Measurements from ENCODE around the gene DEGS2. TPM values are rescaled to one million over a fixed set of nuclear protein-coding genes. Genes with fewer than 3 reads are reported as not detected.
A peak's percentile ranks its signal among the peaks of the same experiment; 100 is the strongest.

Gene DEGS2
- total and polyA plus RNA-seq, 2 donors (not counting 1 experiment from before 2014, with no cell fraction given) = 0.82 to 6.4 TPM

DNA sequence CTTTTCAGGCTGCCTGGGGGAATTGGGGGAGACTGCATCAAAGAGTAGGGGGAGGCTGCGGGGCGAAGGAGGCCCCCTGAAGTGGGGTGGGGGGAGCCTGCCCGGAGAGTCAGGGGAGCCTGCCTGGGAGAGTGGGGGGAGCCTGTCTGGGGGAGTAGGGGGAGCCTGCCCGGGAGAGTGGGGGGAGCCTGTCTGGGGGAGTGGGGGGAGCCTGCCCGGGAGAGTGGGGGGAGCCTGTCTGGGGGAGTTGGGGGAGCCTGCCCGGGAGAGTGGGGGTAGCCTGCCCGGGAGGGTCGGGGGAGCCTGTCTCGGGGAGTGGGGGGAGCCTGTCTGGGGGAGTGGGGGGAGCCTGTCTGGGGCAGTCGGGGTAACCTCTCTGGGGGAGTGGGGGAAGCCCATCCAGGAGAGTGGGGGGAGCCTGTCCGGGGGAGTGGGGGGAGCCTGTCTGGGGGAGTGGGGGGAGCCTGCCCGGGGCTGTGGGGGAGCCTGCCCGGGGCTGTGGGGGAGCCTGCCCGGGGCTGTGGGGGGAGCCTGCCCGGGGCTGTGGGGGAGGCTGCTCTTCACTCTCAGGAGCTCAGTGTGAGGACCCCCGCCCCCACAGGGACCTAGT, 6.5 kb upstream of the DEGS2 start:
- H3K4me2 ChIP-seq (replicated peaks; ENCODE audit: low read depth, low read length, poor library complexity, severe bottlenecking) = peak overlapping the region; percentile 85
- peak overlapping the region; percentile 90 for H3K4me3 Mint-ChIP-seq
- no peaks in the 10 kb centered on the region for H3K9me3 ChIP-seq (ENCODE audit: control extremely low read depth in 1 of 3, control insufficient read depth in 2 of 3, insufficient read depth in 1 of 3, low read length in 2 of 3)
- no peaks in the 10 kb centered on the region for H3K27me3 ChIP-seq (replicated peaks in 1 of 4; ENCODE audit: control extremely low read depth in 1 of 4, control insufficient read depth in 3 of 4, insufficient read depth in 4 of 4, low read length in 3 of 4)
- H3K9ac ChIP-seq (ENCODE audit: low read length) = peak overlapping the region; percentile 81
- H3K4me3 ChIP-seq (ENCODE audit: control extremely low read depth in 1 of 5, extremely low read depth in 1 of 5, insufficient read depth in 1 of 5, low read depth in 2 of 5, low read length in 4 of 5) = peak overlapping the region in 4 of 5 experiments; percentile 37 to 83 (median 57)
- H3K4me1 Mint-ChIP-seq = peaks cover 11% of the 10 kb centered on the region
- DNase-seq (no peak), ATAC-seq (ENCODE audit: low read depth) (peak; percentile 48)
- H3K27me3 Mint-ChIP-seq = peaks cover 3% of the 10 kb centered on the region
- H4K20me1 ChIP-seq (ENCODE audit: control insufficient read depth, insufficient read depth, low read length, poor library complexity, severe bottlenecking) = no peaks in the 10 kb centered on the region
- no peaks in the 10 kb centered on the region for H3K79me2 ChIP-seq (ENCODE audit: control insufficient read depth, insufficient read depth, low read length)
- peaks cover 9 to 25% of the 10 kb centered on the region in 2 donors for H3K4me1 ChIP-seq (ENCODE audit: control insufficient read depth in 2 of 2, insufficient read depth in 2 of 2, low read length in 2 of 2)
- H3K9me3 Mint-ChIP-seq (ENCODE audit: insufficient read depth) = no peaks in the 10 kb centered on the region
- peak overlapping the region; percentile 72 for H2AFZ ChIP-seq (ENCODE audit: insufficient read depth, low read depth, low read length, poor library complexity, severe bottlenecking)
- H3K36me3 ChIP-seq (replicated peaks in 1 of 2; ENCODE audit: control extremely low read depth in 1 of 2, control insufficient read depth in 1 of 2, extremely low read depth in 1 of 2, insufficient read depth in 2 of 2, low read length in 1 of 2) = no peaks in the 10 kb centered on the region
- 42% methylated on average over 1 of the region's 16 CpGs for WGBS (ENCODE audit: insufficient coverage)
- TF ChIP-seq EZH2 (IDR thresholded peaks at IDR 0.05; ENCODE audit: borderline replicate concordance, insufficient read depth, low read depth, low read length, poor library complexity, severe bottlenecking) = no peak
- TF ChIP-seq, protein P1, sequence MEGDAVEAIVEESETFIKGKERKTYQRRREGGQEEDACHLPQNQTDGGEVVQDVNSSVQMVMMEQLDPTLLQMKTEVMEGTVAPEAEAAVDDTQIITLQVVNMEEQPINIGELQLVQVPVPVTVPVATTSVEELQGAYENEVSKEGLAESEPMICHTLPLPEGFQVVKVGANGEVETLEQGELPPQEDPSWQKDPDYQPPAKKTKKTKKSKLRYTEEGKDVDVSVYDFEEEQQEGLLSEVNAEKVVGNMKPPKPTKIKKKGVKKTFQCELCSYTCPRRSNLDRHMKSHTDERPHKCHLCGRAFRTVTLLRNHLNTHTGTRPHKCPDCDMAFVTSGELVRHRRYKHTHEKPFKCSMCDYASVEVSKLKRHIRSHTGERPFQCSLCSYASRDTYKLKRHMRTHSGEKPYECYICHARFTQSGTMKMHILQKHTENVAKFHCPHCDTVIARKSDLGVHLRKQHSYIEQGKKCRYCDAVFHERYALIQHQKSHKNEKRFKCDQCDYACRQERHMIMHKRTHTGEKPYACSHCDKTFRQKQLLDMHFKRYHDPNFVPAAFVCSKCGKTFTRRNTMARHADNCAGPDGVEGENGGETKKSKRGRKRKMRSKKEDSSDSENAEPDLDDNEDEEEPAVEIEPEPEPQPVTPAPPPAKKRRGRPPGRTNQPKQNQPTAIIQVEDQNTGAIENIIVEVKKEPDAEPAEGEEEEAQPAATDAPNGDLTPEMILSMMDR (IDR thresholded peaks at IDR 0.05) = no peak
- peak overlapping the region in 1 of 2 donors; percentile 30 for H3K27ac ChIP-seq (ENCODE audit: low read length in 2 of 2)
- H3K27ac Mint-ChIP-seq = peak overlapping the region; percentile 92
- intact Hi-C loops (cut with micrococcal nuclease) = loop anchor here (1.0 kb wide), 1 partner anchor 26 kb away; no protein-coding TSS in a partner anchor
- CTCF ChIA-PET = interaction anchor here (1.2 to 1.4 kb wide), 2 partner anchors 27 to 58 kb away, joined by 4 to 6 read pairs; no protein-coding TSS in a partner anchor
- POLR2A ChIA-PET = interaction anchor here (0.8 to 1.5 kb wide), 2 partner anchors 27 to 101 kb away, joined by 4 to 5 read pairs; partner anchors contain the start of gene EVL

DNA sequence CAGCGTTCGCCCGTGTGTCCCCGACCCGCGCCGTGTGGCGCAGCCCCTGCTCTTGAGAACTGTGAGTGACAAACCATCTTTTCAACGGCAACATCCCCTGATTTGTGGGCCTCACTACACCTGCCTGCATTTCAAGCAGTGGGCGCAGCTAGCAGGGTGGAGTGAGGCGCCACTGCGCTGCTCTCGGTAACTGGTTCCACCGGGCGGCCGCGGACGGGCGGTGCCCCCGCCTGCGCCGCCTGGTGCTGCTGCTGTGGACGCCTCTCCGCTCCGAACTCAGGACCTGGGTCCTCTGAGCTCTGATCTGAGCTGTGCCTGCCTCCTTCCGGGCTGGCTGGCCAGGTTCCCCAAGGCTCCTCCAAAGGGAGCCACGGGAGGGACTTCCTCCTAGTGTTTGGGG, 5.9 kb upstream of the DEGS2 start:
- peak overlapping the region; percentile 66 for H3K4me3 Mint-ChIP-seq
- peaks cover 0 to 2% (median 0%) of the 10 kb centered on the region in 4 experiments for H3K27me3 ChIP-seq (replicated peaks in 1 of 4; ENCODE audit: control extremely low read depth in 1 of 4, control insufficient read depth in 3 of 4, insufficient read depth in 4 of 4, low read length in 3 of 4)
- H3K9ac ChIP-seq (ENCODE audit: low read length) = no peak overlapping the region
- H2AFZ ChIP-seq (ENCODE audit: insufficient read depth, low read depth, low read length, poor library complexity, severe bottlenecking) = no peak overlapping the region
- H3K4me1 ChIP-seq (ENCODE audit: control insufficient read depth in 2 of 2, insufficient read depth in 2 of 2, low read length in 2 of 2) = peaks cover 12 to 27% of the 10 kb centered on the region in 2 donors
- ATAC-seq (ENCODE audit: low read depth) (no peak), DNase-seq (no peak)
- ChIA-PET CTCF (interaction anchor here (1.4 kb wide), 1 partner anchor 57 kb away, joined by 6 read pairs; no protein-coding TSS in a partner anchor), POLR2A (interaction anchor here (1.5 kb wide), 1 partner anchor 100 kb away, joined by 5 read pairs; the partner anchor contains the start of gene EVL)
- peak overlapping the region; percentile 83 for H3K27ac Mint-ChIP-seq
- peaks cover 1% of the 10 kb centered on the region for H3K79me2 ChIP-seq (ENCODE audit: control insufficient read depth, insufficient read depth, low read length)
- H3K27ac ChIP-seq (ENCODE audit: low read length in 2 of 2) = peak overlapping the region in 1 of 2 donors; percentile 30
- H3K27me3 Mint-ChIP-seq = no peaks in the 10 kb centered on the region
- peak overlapping the region in 1 of 5 experiments; percentile 7 for H3K4me3 ChIP-seq (ENCODE audit: control extremely low read depth in 1 of 5, extremely low read depth in 1 of 5, insufficient read depth in 1 of 5, low read depth in 2 of 5, low read length in 4 of 5)
- no peaks in the 10 kb centered on the region for H3K9me3 ChIP-seq (ENCODE audit: control extremely low read depth in 1 of 3, control insufficient read depth in 2 of 3, insufficient read depth in 1 of 3, low read length in 2 of 3)
- H3K36me3 ChIP-seq (replicated peaks in 1 of 2; ENCODE audit: control extremely low read depth in 1 of 2, control insufficient read depth in 1 of 2, extremely low read depth in 1 of 2, insufficient read depth in 2 of 2, low read length in 1 of 2) = no peaks in the 10 kb centered on the region
- no peak for TF ChIP-seq EZH2 (IDR thresholded peaks at IDR 0.05; ENCODE audit: borderline replicate concordance, insufficient read depth, low read depth, low read length, poor library complexity, severe bottlenecking)
- TF ChIP-seq, protein P1 (IDR thresholded peaks at IDR 0.05) = no peak
- H3K4me2 ChIP-seq (replicated peaks; ENCODE audit: low read depth, low read length, poor library complexity, severe bottlenecking) = peak overlapping the region; percentile 85
- intact Hi-C loops (cut with micrococcal nuclease) = no loop called here
- no peaks in the 10 kb centered on the region for H4K20me1 ChIP-seq (ENCODE audit: control insufficient read depth, insufficient read depth, low read length, poor library complexity, severe bottlenecking)
- 87% methylated on average over 26 of the region's 27 CpGs for WGBS (ENCODE audit: insufficient coverage)
- H3K4me1 Mint-ChIP-seq = peaks cover 11% of the 10 kb centered on the region
- no peaks in the 10 kb centered on the region for H3K9me3 Mint-ChIP-seq (ENCODE audit: insufficient read depth)

Measured in B cell (primary cell).